ENCODE data around the gene USP49. TPM values are rescaled to one million over a fixed set of nuclear protein-coding genes. Genes with fewer than 3 reads are reported as not detected.
A peak's percentile ranks its signal among the peaks of the same experiment; 100 is the strongest.
"Not testable (repeated sequence)": the region's sequence is repeated elsewhere in the genome, so short reads cannot be mapped to it uniquely, and the experiment has no call there.

Gene USP49
- 1 to 10 TPM; 8.3 to 8.4 TPM for total RNA-seq

DNA sequence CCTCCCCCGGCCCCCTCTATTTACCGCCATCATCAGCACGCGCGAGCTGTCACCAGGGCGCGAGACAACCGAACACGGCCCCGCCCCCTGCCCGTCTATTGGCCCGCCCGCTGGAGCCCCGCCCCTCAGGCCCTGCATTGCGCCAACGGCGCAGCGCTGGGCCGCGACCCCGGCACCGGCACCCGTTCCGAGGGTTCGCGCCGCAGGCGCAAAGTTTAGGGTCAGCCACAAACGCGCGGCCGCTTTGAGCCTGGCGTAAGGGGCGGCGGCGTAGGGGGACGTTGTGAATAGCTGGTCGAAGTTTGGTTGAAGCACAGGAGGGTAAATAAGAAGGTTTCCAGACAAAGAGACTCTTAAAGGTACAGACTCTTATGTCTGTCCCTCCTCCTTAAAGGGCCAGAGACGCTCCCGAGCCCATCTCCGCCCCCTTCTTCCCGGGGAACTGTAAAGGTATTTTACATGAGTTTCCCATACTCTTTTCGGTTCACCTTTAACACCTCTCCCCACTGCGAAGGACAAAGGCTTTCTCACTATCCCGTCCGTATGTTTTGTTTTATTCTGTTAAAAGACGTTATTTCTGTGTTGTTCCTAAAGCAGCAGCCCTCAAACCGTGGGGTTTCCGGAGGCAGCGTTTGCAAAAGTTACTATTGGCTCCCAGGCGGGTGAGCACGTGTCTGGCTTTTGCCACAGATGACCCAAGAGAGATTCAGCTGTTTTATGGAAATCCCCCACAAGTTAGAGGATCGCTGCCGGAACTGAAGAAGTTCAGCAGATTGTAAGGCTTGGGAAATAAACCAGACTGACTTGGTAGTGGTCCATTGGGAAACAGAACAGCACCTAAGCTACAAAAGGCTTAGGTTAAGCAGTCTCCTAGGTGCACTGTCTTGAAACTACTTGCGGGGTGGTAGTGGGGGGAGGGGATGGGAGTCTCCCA, at the start of gene USP49:
TSS of gene USP49 (minus strand) at position 76 of the 934 bp plus-strand sequence. CDS start 88,392 bp downstream, outside the sequence.
- CTCF ChIA-PET = interaction anchor here (0.6 to 1.8 kb wide), 6 partner anchors 26 to 153 kb away, joined by 3 to 10 read pairs (median 4); partner anchors contain the start of genes BYSL and MED20
- Mint-ChIP-seq H3K27ac (peak within 1 kb of the TSS; percentile 91), H3K9me3 (no peaks in the 10 kb centered on the region), H3K27me3 (ENCODE audit: low read depth) (no peaks in the 10 kb centered on the region), H3K4me1 (ENCODE audit: low read depth) (peaks cover 11% of the 10 kb centered on the region), H3K36me3 (ENCODE audit: low read depth) (no peaks in the 10 kb centered on the region), H3K4me3 (no peak within 1 kb of the TSS)
- DNase-seq = peak; percentile 93
- intact Hi-C loops (cut with micrococcal nuclease) = loop anchor here (1.0 to 2.0 kb wide), 5 partner anchors 26 to 149 kb away; partner anchors contain the start of genes BYSL, MED20 and TOMM6

DNA sequence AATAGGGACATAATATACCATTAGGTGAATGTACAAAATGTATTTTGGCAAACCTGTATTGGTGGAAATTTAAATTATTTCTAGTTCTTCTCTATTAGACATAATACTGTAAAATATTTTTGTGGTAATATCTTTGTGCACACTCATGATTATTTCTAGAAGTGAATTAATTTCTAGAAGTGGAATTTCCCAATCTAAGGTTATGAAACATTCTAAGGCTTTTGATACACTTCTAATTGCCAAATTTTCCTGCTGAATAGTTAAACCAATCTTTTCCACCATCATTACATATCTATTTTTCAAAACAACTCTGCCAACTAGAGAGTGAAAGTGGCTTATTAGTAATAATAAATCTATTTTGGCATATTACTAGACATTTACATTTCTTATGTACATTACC, 48.3 kb upstream of the USP49 start:
- no peaks in the 10 kb centered on the region for H3K9me3 Mint-ChIP-seq
- no peak overlapping the region for H3K4me3 Mint-ChIP-seq
- DNase-seq = no peak
- H3K4me1 Mint-ChIP-seq (ENCODE audit: low read depth) = peaks cover 50% of the 10 kb centered on the region
- no peaks in the 10 kb centered on the region for H3K27me3 Mint-ChIP-seq (ENCODE audit: low read depth)
- intact Hi-C loops (cut with micrococcal nuclease) = no loop called here
- H3K36me3 Mint-ChIP-seq (ENCODE audit: low read depth) = peaks cover 35% of the 10 kb centered on the region
- H3K27ac Mint-ChIP-seq = peak overlapping the region; percentile 75
- CTCF ChIA-PET = interaction anchor here (0.6 to 13.6 kb wide), 5 partner anchors 11 to 101 kb away, joined by 3 to 296 read pairs (median 5); partner anchors contain the start of genes BYSL, MED20 and TAF8

DNA sequence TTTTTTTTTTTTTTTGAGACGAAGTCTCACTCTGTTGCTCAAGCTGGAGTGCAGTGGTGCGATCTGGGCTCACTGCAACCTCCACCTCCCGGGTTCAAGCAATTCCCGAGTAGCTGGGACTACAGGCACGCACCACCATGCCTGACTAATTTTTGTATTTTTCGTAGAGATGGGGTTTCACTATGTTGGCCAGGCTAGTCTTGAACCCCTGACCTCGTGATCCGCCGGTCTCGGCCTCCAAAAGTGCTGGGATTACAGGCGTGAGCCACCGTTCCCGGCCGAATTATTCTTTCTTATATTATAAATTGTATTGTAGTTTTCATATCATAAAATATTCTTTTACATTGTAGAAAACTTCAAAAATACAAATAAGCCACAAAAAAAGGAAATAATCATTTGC, 47.7 kb upstream of the USP49 start:
- not testable (repeated sequence) for DNase-seq; H3K27me3 Mint-ChIP-seq (ENCODE audit: low read depth); H3K9me3 Mint-ChIP-seq
- H3K4me1 Mint-ChIP-seq (ENCODE audit: low read depth) = peaks cover 46% of the 10 kb centered on the region
- CTCF ChIA-PET = interaction anchor here (0.6 to 13.6 kb wide), 6 partner anchors 18 to 155 kb away, joined by 3 to 296 read pairs (median 6); partner anchors contain the start of genes BYSL, MED20 and TAF8
- H3K27ac Mint-ChIP-seq = peak overlapping the region; percentile 99
- peaks cover 39% of the 10 kb centered on the region for H3K36me3 Mint-ChIP-seq (ENCODE audit: low read depth)
- intact Hi-C loops (cut with micrococcal nuclease) = loop anchor here (1.0 kb wide), 4 partner anchors 15 to 96 kb away; no protein-coding TSS in a partner anchor
- H3K4me3 Mint-ChIP-seq = peak overlapping the region; percentile 100

DNA sequence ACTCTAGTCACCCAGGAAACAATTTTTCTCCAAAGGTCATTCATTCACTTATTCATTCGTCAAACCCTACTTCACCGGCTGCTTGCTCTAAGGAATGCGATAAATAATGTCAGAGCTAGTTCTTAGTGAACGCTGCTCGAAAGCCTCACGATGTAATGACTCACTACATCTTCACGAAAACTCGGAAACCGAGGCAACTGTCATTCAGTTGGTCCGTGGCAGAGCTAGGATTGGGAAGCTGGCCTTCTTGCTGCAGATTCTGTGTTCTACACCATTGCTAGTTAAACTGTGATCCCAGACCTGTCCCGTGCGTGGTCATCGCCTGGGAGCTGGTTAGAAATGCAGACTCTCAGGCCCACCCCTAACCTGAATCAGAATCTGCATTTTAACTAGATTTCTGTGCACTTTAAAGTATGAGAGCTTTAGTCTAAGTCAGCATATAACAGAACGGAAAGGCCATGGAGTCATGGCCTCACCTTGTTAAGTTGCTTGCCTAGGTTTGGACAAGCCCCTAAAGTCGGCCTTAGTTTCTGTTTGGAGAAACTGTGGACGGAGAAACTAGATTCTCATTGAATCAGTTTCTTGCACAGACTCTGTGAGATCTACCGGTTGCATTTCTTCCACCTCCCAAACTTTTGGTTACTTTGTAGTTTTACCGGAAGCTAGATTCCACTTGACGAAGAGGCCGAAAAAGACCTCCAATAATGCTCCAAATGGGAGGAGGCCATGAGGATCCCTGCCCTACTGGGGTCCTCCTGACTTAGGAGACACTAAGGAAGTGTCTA, 47.1 kb upstream of the USP49 start:
- H3K4me1 Mint-ChIP-seq (ENCODE audit: low read depth) = peaks cover 45% of the 10 kb centered on the region
- intact Hi-C loops (cut with micrococcal nuclease) = loop anchor here (1.0 kb wide), 4 partner anchors 16 to 97 kb away; no protein-coding TSS in a partner anchor
- no peaks in the 10 kb centered on the region for H3K27me3 Mint-ChIP-seq (ENCODE audit: low read depth)
- peak; percentile 79 for DNase-seq
- H3K4me3 Mint-ChIP-seq = peak overlapping the region; percentile 100
- peak overlapping the region; percentile 99 for H3K27ac Mint-ChIP-seq
- H3K36me3 Mint-ChIP-seq (ENCODE audit: low read depth) = peaks cover 43% of the 10 kb centered on the region
- no peaks in the 10 kb centered on the region for H3K9me3 Mint-ChIP-seq
- CTCF ChIA-PET = interaction anchor here (0.6 to 13.6 kb wide), 8 partner anchors 8 to 154 kb away, joined by 3 to 296 read pairs (median 5); partner anchors contain the start of genes BYSL, MED20 and TAF8

DNA sequence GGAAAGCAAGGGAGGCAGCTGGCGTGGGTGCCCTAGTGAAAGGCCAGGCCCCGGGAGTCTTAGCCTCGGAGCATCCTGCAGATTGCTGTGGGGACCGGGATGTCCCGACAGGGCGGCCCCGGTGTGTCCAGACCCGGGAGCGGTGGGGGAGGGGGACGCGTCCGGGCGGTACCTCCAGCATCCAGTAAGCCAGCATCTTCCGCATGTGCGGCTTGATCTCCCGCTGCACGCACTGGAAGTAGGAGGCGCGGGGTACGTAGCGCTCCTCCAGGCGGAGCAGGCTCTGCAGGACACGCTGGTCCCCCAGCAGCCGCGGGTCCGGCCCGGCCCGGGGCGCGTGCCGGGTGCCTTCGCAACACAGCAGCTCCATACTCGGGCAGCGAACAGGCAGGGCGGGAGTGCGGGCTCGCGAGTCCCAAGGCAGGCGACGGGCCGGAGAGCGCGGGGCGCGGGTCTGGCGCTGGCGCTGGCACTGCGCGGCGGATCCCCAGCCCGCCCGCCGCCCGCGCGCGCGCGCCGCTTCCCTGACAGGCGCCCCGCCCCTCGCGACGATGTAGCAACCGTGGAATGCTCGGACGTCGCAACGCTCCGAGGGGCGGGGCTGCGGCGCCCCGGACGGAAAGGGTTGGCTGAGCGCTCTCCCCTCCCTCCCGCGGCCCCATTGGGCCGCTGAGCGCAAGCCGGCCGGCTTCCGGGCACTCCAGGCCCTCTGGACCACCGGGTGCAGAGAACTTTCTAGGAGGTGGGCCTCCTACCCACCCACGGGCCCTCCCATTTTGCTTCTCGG, 46.3 kb upstream of the USP49 start, which contains the start of gene CCND3:
TSS of gene CCND3 (minus strand) at position 529 of the 787 bp plus-strand sequence. CDS start at position 370, 159 bp downstream.
- H3K27ac Mint-ChIP-seq = peak within 1 kb of the TSS; percentile 99
- H3K4me3 Mint-ChIP-seq = peak within 1 kb of the TSS; percentile 100
- peak; percentile 93 for DNase-seq
- CTCF ChIA-PET = interaction anchor here (1.3 to 13.6 kb wide), 6 partner anchors 9 to 103 kb away, joined by 3 to 296 read pairs (median 7); partner anchors contain the start of genes BYSL, MED20 and TAF8
- H3K9me3 Mint-ChIP-seq = no peaks in the 10 kb centered on the region
- H3K4me1 Mint-ChIP-seq (ENCODE audit: low read depth) = peaks cover 47% of the 10 kb centered on the region
- intact Hi-C loops (cut with micrococcal nuclease) = loop anchor here (1.0 kb wide), 4 partner anchors 17 to 98 kb away; no protein-coding TSS in a partner anchor
- peaks cover 51% of the 10 kb centered on the region for H3K36me3 Mint-ChIP-seq (ENCODE audit: low read depth)
- no peaks in the 10 kb centered on the region for H3K27me3 Mint-ChIP-seq (ENCODE audit: low read depth)

DNA sequence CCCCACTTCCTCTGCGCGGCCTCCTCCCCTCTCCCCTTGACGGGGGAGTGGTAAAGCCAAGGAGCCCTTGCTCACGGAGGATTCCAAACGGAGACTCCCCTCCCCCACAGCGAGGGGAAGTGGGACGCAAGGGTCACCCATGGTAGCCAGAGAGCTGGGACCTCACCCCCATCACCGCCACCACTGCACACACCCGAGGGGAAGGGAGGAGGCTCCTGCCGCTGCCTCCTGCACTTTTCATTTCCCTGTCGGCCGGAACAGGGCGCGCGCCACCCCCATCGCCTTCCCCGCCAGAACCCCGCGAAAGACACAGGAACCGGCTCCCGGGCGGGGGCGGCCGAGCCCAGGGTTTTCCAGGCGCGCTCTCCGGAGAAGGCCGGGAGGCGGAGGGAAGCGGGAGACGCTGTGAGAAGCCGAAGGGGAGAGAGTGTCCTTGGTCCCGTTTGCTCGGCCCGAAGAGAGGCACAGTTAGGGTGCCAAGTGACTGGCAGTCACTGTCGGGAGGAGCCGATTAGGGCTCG, 45.6 kb upstream of the USP49 start:
- peak overlapping the region; percentile 99 for H3K27ac Mint-ChIP-seq
- peak overlapping the region; percentile 100 for H3K4me3 Mint-ChIP-seq
- peaks cover 50% of the 10 kb centered on the region for H3K4me1 Mint-ChIP-seq (ENCODE audit: low read depth)
- intact Hi-C loops (cut with micrococcal nuclease) = loop anchor here (1.0 kb wide), 1 partner anchor 20 kb away; the partner anchor contains the start of genes BYSL and MED20
- no peaks in the 10 kb centered on the region for H3K9me3 Mint-ChIP-seq
- peak; percentile 74 for DNase-seq
- CTCF ChIA-PET = interaction anchor here (0.8 to 13.6 kb wide), 7 partner anchors 10 to 153 kb away, joined by 3 to 296 read pairs (median 6); partner anchors contain the start of genes BYSL, MED20, TAF8 and TOMM6
- no peaks in the 10 kb centered on the region for H3K27me3 Mint-ChIP-seq (ENCODE audit: low read depth)
- peaks cover 57% of the 10 kb centered on the region for H3K36me3 Mint-ChIP-seq (ENCODE audit: low read depth)

DNA sequence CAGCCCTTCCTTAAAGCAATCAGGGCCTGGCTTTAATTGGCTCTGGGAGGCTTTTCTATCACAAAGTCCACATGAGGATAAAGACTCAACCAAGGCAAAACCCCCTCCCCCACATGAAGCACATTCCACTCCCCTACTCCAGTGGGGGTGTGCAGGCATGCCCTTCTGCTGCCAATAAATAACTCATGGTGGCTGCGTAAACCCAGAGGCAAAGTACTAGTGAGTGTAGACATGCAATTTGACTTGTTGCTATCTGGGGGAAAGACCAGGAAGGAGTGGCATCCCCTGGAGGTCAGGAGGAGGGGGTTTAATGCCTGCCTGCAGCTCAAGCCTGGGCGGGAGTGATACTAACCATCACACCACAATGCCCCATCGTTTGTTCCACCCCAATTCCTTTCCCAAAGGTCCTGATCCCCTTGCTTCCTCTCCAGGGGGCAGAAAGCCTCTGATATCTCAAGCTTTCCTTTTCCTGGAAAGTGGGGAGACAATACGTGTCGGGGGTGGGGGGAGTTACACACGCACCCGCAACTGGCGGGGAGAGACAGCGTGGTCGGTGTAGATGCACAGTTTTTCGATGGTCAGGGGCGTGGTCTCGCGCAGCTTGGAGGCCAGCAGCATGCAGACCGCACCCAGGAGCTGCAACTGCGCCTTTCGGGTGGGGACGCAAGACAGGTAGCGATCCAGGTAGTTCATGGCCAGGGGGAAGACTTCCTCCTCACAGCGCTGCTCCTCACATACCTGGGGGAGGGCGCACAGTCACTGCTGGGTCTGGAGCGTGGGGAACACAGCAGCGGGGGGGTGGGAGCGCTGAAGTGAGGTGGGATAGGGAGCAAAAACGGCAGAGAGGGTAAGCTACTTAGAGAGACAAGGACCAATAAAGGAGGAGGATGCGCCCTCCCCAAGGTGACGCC, 44.9 kb upstream of the USP49 start:
- peak overlapping the region; percentile 100 for H3K4me3 Mint-ChIP-seq
- H3K4me1 Mint-ChIP-seq (ENCODE audit: low read depth) = peaks cover 47% of the 10 kb centered on the region
- H3K27me3 Mint-ChIP-seq (ENCODE audit: low read depth) = no peaks in the 10 kb centered on the region
- CTCF ChIA-PET = interaction anchor here (0.6 to 13.6 kb wide), 9 partner anchors 17 to 152 kb away, joined by 3 to 296 read pairs (median 6); partner anchors contain the start of genes BYSL, MED20, TAF8 and TOMM6
- DNase-seq = no peak
- H3K9me3 Mint-ChIP-seq = no peaks in the 10 kb centered on the region
- intact Hi-C loops (cut with micrococcal nuclease) = loop anchor here (1.0 to 5.0 kb wide), 2 partner anchors 19 to 153 kb away; partner anchors contain the start of genes BYSL, MED20 and TOMM6
- H3K36me3 Mint-ChIP-seq (ENCODE audit: low read depth) = peaks cover 63% of the 10 kb centered on the region
- peak overlapping the region; percentile 99 for H3K27ac Mint-ChIP-seq

DNA sequence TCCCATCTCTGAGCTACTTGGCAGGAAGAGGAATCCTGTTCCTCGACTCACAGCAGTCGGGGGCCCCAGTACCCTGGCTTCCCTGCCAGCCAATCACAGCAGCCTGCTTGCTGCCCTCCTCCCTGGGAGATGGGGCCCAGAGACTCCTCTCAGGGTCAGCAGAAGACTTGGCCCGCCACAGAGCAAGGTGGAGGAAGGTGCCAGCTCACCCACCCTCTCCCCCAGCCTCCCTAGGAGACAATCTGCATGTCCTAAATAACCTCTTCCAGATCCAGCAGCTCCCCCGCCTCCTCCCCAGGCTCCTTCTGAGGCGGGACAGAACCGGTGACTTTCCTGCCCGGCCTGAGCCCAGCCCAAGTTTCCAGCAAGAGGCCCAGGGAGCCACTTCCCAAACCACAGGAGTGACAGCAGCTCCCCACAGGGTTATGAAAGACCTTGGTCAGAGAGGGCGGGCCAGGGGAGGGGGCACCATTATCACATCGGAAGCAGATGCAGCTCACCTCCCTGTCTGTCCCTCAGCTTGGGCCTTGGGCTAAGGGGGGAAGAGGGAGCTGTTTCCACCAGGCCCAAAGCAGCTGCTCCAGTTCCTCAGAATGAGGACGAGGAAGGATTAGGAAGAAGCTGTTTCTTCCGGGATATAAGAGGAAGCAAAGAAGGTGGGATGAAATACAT, 44.1 kb upstream of the USP49 start:
- Mint-ChIP-seq H3K27me3 (ENCODE audit: low read depth) (no peaks in the 10 kb centered on the region), H3K4me1 (ENCODE audit: low read depth) (peaks cover 46% of the 10 kb centered on the region), H3K36me3 (ENCODE audit: low read depth) (peaks cover 70% of the 10 kb centered on the region), H3K4me3 (peak overlapping the region; percentile 100), H3K9me3 (no peaks in the 10 kb centered on the region), H3K27ac (peak overlapping the region; percentile 99)
- CTCF ChIA-PET = interaction anchor here (0.6 to 13.6 kb wide), 14 partner anchors 11 to 152 kb away, joined by 3 to 296 read pairs (median 5); partner anchors contain the start of genes BYSL, MED20, TAF8 and TOMM6
- peak; percentile 76 for DNase-seq
- intact Hi-C loops (cut with micrococcal nuclease) = loop anchor here (5.0 kb wide), 1 partner anchor 152 kb away; the partner anchor contains the start of gene TOMM6

DNA sequence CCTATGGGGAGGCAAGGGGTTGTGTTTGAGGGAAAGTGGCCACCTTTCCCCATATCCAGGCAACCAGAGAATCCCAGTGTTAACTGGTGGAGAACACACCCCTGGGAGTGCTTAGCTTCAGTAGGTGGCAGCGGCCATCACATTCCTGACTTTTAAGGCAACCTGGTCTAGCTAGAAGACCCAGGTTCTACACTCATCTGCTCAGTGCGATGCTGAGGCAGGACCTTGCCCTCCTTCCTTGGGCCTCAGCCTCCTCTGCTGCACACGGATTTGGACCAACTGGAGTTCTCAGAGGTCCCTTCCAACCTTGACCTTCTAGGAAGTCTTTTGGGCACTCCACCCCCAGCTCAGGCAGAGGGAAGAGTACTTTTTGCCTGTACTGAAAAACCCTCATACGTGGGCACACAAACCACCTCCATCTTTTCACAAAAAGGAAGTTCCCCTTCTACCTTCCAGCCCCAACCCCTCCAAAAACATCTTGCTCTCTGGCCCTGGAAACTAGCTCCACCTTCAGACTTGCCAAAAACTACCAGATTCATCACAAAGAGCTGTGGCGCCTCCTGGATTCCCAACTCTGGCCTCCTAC, 43.5 kb upstream of the USP49 start:
- CTCF ChIA-PET = interaction anchor here (0.6 to 13.6 kb wide), 12 partner anchors 10 to 152 kb away, joined by 3 to 296 read pairs (median 4); partner anchors contain the start of genes BYSL, MED20 and TAF8
- H3K27ac Mint-ChIP-seq = peak overlapping the region; percentile 99
- H3K36me3 Mint-ChIP-seq (ENCODE audit: low read depth) = peaks cover 72% of the 10 kb centered on the region
- peaks cover 45% of the 10 kb centered on the region for H3K4me1 Mint-ChIP-seq (ENCODE audit: low read depth)
- intact Hi-C loops (cut with micrococcal nuclease) = loop anchor here (5.0 kb wide), 1 partner anchor 151 kb away; the partner anchor contains the start of gene TOMM6
- H3K4me3 Mint-ChIP-seq = peak overlapping the region; percentile 100
- no peaks in the 10 kb centered on the region for H3K27me3 Mint-ChIP-seq (ENCODE audit: low read depth)
- H3K9me3 Mint-ChIP-seq = no peaks in the 10 kb centered on the region
- no peak for DNase-seq

Data from activated naive CD4-positive, alpha-beta T cell treated with anti-CD3 and anti-CD28 coated beads for 36 hours (primary cell).